Neuron (in vitro differentiated cells): ENCODE results near the gene CCDC27.
A peak's percentile ranks its signal among the peaks of the same experiment; 100 is the strongest.
"Not testable (repeated sequence)": the region's sequence is repeated elsewhere in the genome, so short reads cannot be mapped to it uniquely, and the experiment has no call there.

Source experiments
- H2AFZ ChIP-seq: one replicate; pipeline ENCODE4 v1.6.1; 2013; ENCODE audit warnings: low read depth, mild to moderate bottlenecking, inconsistent platforms, low read length, moderate library complexity
- H3K27me3 ChIP-seq: one replicate; pipeline ENCODE4 v1.6.1; 2013; ENCODE audit warnings: low read length; ENCODE audit not compliant: insufficient read depth
- H3K36me3 ChIP-seq: one replicate; pipeline ENCODE4 v1.6.1; 2013; ENCODE audit warnings: low read length; ENCODE audit not compliant: insufficient read depth
- H3K4me1 ChIP-seq: one replicate; pipeline ENCODE4 v1.6.1; 2013; ENCODE audit warnings: low read length; ENCODE audit not compliant: insufficient read depth
- H3K4me3 ChIP-seq: 2 replicates; pipeline ENCODE4 v1.5.1; 2013; ENCODE audit warnings: mild to moderate bottlenecking, low read length, moderate library complexity
- H3K9me3 ChIP-seq: one replicate; pipeline ENCODE4 v1.6.1; 2013; ENCODE audit warnings: low read length

CCDC27 gene

DNA sequence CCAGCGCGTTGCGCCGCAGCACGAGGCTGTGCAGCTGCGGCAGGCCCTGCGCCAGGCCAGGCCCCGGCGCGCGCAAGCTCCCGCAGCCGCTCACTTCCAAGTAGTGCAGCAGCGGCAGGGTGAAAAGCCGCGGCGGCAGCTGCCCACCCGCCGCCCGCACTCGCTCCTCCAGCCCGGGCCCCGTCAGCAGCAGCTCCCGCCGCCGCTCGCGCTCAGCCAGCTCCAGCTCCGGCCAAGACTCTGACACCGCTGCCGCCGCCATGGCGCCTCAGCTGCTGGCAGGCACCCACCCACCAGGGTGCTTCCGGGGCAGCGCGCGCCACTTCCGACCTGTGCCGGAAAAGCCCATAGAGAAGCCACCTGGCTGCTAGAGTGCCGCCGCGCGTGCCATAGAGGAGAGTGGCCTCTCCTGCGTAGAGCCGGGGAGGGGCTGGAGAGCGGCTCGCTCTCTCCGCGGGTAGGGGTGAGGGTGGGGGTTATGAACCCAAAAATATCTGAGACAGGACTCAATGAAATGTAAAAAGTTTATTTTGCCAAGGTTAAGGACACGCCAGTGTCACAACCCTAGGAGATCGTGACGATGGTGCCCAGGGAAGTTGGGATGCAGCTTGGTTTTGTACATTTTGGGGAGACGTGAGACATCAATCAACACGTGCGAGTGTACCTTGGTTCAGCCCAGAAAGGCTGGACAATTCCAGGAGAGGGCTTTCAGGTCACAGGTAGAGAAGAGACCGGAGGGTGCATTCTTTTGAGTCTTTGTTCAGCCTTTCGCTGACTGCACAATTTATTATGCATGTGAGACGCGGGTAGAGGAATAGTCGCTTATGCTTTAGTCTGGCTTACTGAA lies 44.2 kb downstream of the CCDC27 start, which contains the start of gene LRRC47:
Gene LRRC47, minus strand, starts transcription at position 284 of the 847 bp plus-strand sequence. Its CDS starts 22 bp downstream, at position 262.
- peaks cover 11% of the 10 kb centered on the region for H3K4me1 ChIP-seq
- no peaks in the 10 kb centered on the region for H3K9me3 ChIP-seq
- peaks cover 7% of the 10 kb centered on the region for H3K36me3 ChIP-seq
- H2AFZ ChIP-seq: peak within 1 kb of the TSS; percentile 53
- no peaks in the 10 kb centered on the region for H3K27me3 ChIP-seq
- peak within 1 kb of the TSS; percentile 78 for H3K4me3 ChIP-seq

GRCh38 chr1:3799976-3800685 lies 47.9 kb downstream of the CCDC27 start:
- Histone ChIP-seq H3K9me3 (no peaks in the 10 kb centered on the region), H3K4me3 (no peak overlapping the region), H3K4me1 (peaks cover 4% of the 10 kb centered on the region), H3K27me3 (no peaks in the 10 kb centered on the region), H2AFZ (no peak overlapping the region), H3K36me3 (no peaks in the 10 kb centered on the region)

DNA sequence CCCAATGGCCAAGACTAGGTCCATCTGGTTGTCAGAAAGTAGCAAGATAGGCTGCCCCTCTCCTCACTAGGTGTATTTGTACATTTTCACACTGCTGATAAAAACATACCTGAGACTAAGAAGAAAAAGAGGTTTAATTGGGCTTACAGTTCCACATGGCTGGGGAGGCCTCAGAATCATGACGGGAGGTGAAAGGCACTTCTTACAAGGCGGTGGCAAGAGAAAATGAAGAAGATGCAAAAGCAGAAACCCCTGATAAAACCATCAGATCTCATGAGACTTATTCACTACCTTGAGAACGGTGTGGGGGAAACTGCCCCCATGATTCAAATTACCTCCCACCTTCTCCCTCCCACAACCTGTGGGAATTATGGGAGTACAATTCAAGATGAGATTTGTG lies 48.5 kb downstream of the CCDC27 start:
- not testable (repeated sequence) for H3K4me1 ChIP-seq, H3K27me3 ChIP-seq

DNA sequence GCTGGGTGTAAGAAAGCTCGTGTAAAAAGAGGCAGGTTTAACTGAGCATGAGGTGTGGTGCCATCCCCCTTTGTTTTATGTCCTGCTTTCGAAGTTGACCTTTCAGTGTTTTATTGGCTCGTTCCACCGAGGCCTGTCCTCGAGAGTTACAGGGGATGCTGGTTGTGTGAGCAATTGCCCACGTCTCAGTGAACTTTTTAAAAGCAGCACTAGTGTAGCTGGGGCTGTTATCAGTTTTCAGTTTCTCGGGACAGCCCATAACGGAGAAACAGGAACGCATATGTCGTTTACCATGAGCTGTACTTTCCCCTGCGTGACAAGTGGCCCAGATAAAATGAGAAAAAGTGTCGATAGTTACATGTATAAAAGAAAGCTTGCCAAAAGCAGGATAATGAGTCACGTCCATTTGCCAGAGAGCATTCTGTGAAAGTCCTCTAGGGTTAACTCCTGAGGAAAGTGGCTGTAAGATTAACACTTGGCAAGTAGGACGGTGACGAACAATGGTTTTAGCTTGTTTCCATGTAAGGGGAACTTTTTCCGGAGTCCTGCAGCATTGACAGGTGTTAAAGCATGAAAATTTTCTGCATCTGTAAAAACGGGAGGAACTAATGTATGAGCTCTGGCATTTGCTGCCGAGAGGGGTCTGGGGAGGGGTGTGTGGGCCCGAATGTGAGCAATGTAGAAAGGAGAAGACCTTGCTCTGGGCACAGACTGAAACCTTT lies 51.8 kb downstream of the CCDC27 start:
- Histone ChIP-seq H2AFZ (no peak overlapping the region), H3K27me3 (no peaks in the 10 kb centered on the region), H3K4me1 (no peaks in the 10 kb centered on the region), H3K36me3 (no peaks in the 10 kb centered on the region), H3K4me3 (no peak overlapping the region), H3K9me3 (peaks cover 2% of the 10 kb centered on the region)

More for the DNA sequence above, 48.5 kb downstream of the CCDC27 start:
- H3K9me3 ChIP-seq, H3K36me3 ChIP-seq, H2AFZ ChIP-seq, H3K4me3 ChIP-seq: not testable (repeated sequence)

- not testable (repeated sequence) for H3K4me1 ChIP-seq, H3K4me3 ChIP-seq, H3K27me3 ChIP-seq, H3K9me3 ChIP-seq, H2AFZ ChIP-seq, H3K36me3 ChIP-seq
Observed at GRCh38 chr1:3804627-3804944, 52.3 kb downstream of the CCDC27 start.

GRCh38 chr1:3805038-3805437 lies 52.8 kb downstream of the CCDC27 start:
- H3K4me3 ChIP-seq: no peak overlapping the region
- H2AFZ ChIP-seq: no peak overlapping the region
- H3K36me3 ChIP-seq: no peaks in the 10 kb centered on the region
- no peaks in the 10 kb centered on the region for H3K27me3 ChIP-seq
- peaks cover 2% of the 10 kb centered on the region for H3K9me3 ChIP-seq
- H3K4me1 ChIP-seq: no peaks in the 10 kb centered on the region

GRCh38 chr1:3807769-3808168 lies 55.5 kb downstream of the CCDC27 start:
- no peaks in the 10 kb centered on the region for H3K27me3 ChIP-seq
- H3K4me1 ChIP-seq: no peaks in the 10 kb centered on the region
- H3K9me3 ChIP-seq: peaks cover 2% of the 10 kb centered on the region
- no peak overlapping the region for H2AFZ ChIP-seq
- H3K4me3 ChIP-seq: no peak overlapping the region
- no peaks in the 10 kb centered on the region for H3K36me3 ChIP-seq

GRCh38 chr1:3809680-3810079 lies 57.4 kb downstream of the CCDC27 start:
- no peaks in the 10 kb centered on the region for H3K36me3 ChIP-seq
- H3K9me3 ChIP-seq: peaks cover 2% of the 10 kb centered on the region
- no peaks in the 10 kb centered on the region for H3K4me1 ChIP-seq
- no peaks in the 10 kb centered on the region for H3K27me3 ChIP-seq
- no peak overlapping the region for H2AFZ ChIP-seq
- no peak overlapping the region for H3K4me3 ChIP-seq

- not testable (repeated sequence) for H3K4me3 ChIP-seq, H3K4me1 ChIP-seq, H2AFZ ChIP-seq, H3K36me3 ChIP-seq, H3K27me3 ChIP-seq, H3K9me3 ChIP-seq
Observed at GRCh38 chr1:3810149-3810761, 58.0 kb downstream of the CCDC27 start.

DNA sequence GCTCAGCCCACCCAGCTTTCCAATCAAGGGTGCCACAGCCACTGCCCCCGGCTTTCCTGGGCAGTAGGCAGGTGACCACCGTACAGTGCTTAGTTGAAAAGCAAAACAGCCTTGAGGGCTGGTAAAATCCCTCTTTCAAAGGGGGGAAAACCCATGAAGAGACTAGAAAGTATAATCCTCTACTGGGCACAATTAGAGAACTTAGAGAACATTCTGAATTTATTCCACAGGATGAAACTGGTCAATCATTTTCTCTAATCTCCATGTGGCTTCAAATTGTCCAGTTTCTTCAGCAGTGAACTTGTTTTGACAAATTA lies 59.3 kb downstream of the CCDC27 start:
- H2AFZ ChIP-seq: no peak overlapping the region
- no peak overlapping the region for H3K4me3 ChIP-seq
- peaks cover 12% of the 10 kb centered on the region for H3K36me3 ChIP-seq
- H3K9me3 ChIP-seq: peaks cover 2% of the 10 kb centered on the region
- H3K27me3 ChIP-seq: no peaks in the 10 kb centered on the region
- no peaks in the 10 kb centered on the region for H3K4me1 ChIP-seq

DNA sequence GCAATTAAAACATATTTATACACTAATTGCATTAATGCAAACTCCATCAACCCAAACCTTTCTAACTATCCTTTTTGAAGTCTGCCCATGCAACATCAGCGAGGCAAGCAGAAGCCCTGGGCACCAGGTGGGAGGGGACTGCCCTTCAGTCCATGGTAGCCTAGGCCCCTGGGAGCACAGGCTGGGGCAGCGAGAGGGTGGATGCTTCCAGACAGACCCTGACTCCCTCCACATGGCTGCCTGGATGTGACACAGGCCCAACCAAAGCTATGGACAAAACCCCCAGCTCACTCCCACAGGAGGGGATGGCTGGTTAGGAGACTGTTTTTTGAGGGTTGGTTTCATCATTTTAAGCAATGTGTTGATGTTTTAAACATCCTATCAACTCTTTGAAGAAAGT lies 61.8 kb downstream of the CCDC27 start:
- H3K9me3 ChIP-seq: no peaks in the 10 kb centered on the region
- no peaks in the 10 kb centered on the region for H3K27me3 ChIP-seq
- H3K4me3 ChIP-seq: no peak overlapping the region
- peaks cover 16% of the 10 kb centered on the region for H3K36me3 ChIP-seq
- H2AFZ ChIP-seq: no peak overlapping the region
- H3K4me1 ChIP-seq: no peaks in the 10 kb centered on the region

GRCh38 chr1:3814771-3815561 lies 62.7 kb downstream of the CCDC27 start:
- H3K4me3 ChIP-seq: no peak overlapping the region
- H3K9me3 ChIP-seq: no peaks in the 10 kb centered on the region
- no peak overlapping the region for H2AFZ ChIP-seq
- H3K4me1 ChIP-seq: peaks cover 3% of the 10 kb centered on the region
- H3K27me3 ChIP-seq: no peaks in the 10 kb centered on the region
- H3K36me3 ChIP-seq: peaks cover 19% of the 10 kb centered on the region
